ENCODE measurements around the gene SGK1.

DNA sequence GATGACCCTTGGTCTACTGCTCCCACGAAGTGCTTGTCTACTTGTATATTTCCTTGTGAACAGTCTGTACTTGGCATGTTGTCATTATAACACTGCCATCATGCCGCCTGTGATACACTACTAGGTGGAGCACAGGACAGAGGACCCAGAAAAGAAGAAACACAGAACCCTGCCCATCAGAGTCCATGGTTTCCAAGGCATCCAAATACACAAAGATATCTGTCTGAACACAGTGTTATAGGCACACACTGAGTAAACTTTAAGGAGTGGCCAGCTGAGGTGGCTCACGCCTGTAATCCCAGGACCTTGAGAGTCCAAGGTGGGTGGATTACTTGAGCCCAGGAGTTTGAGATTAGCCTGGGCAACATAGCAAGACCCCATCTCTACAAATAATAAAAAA lies 155.0 kb downstream of the SGK1 start:
- TF ChIP-seq, protein P1, sequence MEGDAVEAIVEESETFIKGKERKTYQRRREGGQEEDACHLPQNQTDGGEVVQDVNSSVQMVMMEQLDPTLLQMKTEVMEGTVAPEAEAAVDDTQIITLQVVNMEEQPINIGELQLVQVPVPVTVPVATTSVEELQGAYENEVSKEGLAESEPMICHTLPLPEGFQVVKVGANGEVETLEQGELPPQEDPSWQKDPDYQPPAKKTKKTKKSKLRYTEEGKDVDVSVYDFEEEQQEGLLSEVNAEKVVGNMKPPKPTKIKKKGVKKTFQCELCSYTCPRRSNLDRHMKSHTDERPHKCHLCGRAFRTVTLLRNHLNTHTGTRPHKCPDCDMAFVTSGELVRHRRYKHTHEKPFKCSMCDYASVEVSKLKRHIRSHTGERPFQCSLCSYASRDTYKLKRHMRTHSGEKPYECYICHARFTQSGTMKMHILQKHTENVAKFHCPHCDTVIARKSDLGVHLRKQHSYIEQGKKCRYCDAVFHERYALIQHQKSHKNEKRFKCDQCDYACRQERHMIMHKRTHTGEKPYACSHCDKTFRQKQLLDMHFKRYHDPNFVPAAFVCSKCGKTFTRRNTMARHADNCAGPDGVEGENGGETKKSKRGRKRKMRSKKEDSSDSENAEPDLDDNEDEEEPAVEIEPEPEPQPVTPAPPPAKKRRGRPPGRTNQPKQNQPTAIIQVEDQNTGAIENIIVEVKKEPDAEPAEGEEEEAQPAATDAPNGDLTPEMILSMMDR (IDR thresholded peaks at IDR 0.05) = no peak
- TF ChIP-seq POLR2A (IDR thresholded peaks at IDR 0.05) (no peak), EP300 (IDR thresholded peaks at IDR 0.05) (no peak)

Data from suprapubic skin (tissue), 3 donors.